ENCODE results near the gene TRABD2B. TPM values are rescaled to one million over a fixed set of nuclear protein-coding genes. Genes with fewer than 3 reads are reported as not detected.

The TRABD2B gene
- total and polyA plus RNA-seq, 2 experiments from 2014 or later: 1.6 to 2.0 TPM

GRCh38 chr1:47745715-47746609 is 251.2 kb downstream of the TRABD2B start:
- Histone ChIP-seq H3K4me3 (no peak overlapping the region), H3K4me2 (no peak overlapping the region), H3K4me1 (ENCODE audit: insufficient read depth) (no peaks in the 10 kb centered on the region; the same call in 1 of the 2 replicates), H3K27ac (ENCODE audit: low read depth) (no peak overlapping the region), H3K27me3 (ENCODE audit: insufficient read depth) (no peaks in the 10 kb centered on the region), H3K9me2 (ENCODE audit: insufficient read depth) (peaks cover 4% of the 10 kb centered on the region; the same call in 1 of the 2 replicates), H3K79me2 (replicated peaks; ENCODE audit: insufficient read depth) (no peaks in the 10 kb centered on the region), H4K20me1 (replicated peaks; ENCODE audit: insufficient read depth) (no peaks in the 10 kb centered on the region), H3K36me3 (ENCODE audit: insufficient read depth) (no peaks in the 10 kb centered on the region), H3F3A (replicated peaks; ENCODE audit: low read depth) (no peaks in the 10 kb centered on the region), H2AFZ (no peak overlapping the region)
- Mint-ChIP-seq H3K27me3 (ENCODE audit: insufficient read depth, low read depth, poor library complexity) (peaks cover 4% of the 10 kb centered on the region), H3K9me3 (peaks cover 7% of the 10 kb centered on the region; the same call in 2 of the 3 replicates), H3K27ac (no peak overlapping the region), H3K4me3 (no peak overlapping the region), H3K4me1 (no peaks in the 10 kb centered on the region), H3K36me3 (ENCODE audit: low read depth) (no peaks in the 10 kb centered on the region)
- TF ChIP-seq CREB1 (CRISPR knock-in tag; IDR thresholded peaks at IDR 0.05; ENCODE audit: low read depth): no peak
- TF ChIP-seq ZNF114 (CRISPR knock-in tag; IDR thresholded peaks at IDR 0.05): no peak
- no peak for TF ChIP-seq STAT1 (IDR thresholded peaks at IDR 0.05; ENCODE audit: unreplicated experiment)
- no peak for TF ChIP-seq POLR2AphosphoS5 (IDR thresholded peaks at IDR 0.05; ENCODE audit: low read depth)
- TF ChIP-seq ZNF331 (CRISPR knock-in tag; IDR thresholded peaks at IDR 0.05; ENCODE audit: low read depth): no peak
- no peak for TF ChIP-seq ZNF462 (CRISPR knock-in tag; IDR thresholded peaks at IDR 0.05)
- TF ChIP-seq REST (IDR thresholded peaks at IDR 0.05; ENCODE audit: unreplicated experiment): no peak
- no peak for TF ChIP-seq EZH2 (IDR thresholded peaks at IDR 0.05; ENCODE audit: low read depth, unreplicated experiment)
- no peak for TF ChIP-seq ETS1 (IDR thresholded peaks at IDR 0.05)
- no peak for TF ChIP-seq JUNB (IDR thresholded peaks at IDR 0.05; ENCODE audit: unreplicated experiment)
- TF ChIP-seq, protein P1, sequence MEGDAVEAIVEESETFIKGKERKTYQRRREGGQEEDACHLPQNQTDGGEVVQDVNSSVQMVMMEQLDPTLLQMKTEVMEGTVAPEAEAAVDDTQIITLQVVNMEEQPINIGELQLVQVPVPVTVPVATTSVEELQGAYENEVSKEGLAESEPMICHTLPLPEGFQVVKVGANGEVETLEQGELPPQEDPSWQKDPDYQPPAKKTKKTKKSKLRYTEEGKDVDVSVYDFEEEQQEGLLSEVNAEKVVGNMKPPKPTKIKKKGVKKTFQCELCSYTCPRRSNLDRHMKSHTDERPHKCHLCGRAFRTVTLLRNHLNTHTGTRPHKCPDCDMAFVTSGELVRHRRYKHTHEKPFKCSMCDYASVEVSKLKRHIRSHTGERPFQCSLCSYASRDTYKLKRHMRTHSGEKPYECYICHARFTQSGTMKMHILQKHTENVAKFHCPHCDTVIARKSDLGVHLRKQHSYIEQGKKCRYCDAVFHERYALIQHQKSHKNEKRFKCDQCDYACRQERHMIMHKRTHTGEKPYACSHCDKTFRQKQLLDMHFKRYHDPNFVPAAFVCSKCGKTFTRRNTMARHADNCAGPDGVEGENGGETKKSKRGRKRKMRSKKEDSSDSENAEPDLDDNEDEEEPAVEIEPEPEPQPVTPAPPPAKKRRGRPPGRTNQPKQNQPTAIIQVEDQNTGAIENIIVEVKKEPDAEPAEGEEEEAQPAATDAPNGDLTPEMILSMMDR (conservative IDR thresholded peaks at IDR 0.05; ENCODE audit: low read depth in 2 of 2): no peak
- TF ChIP-seq NANOG (IDR thresholded peaks at IDR 0.05; ENCODE audit: borderline replicate concordance): no peak
- TF ChIP-seq EZH2phosphoT487 (IDR thresholded peaks at IDR 0.05; ENCODE audit: unreplicated experiment): no peak
- ATAC-seq (no peak), DNase-seq (ENCODE audit: low spot score) (no peak)
